ENCODE results near the gene DGKG. TPM values are rescaled to one million over a fixed set of nuclear protein-coding genes. Genes with fewer than 3 reads are reported as not detected.

Gene DGKG
- polyA plus RNA-seq, 1 of the 3 experiments (the other 2 are of a cell fraction), result 0.12 TPM

- Histone ChIP-seq H4K20me1 (ENCODE audit: insufficient read depth) (no peaks in the 10 kb centered on the region), H3K36me3 (replicated peaks in 1 of 2; ENCODE audit: control insufficient read depth in 1 of 2, insufficient read depth in 2 of 2, low read length in 1 of 2) (no peaks in the 10 kb centered on the region), H3K79me2 (ENCODE audit: insufficient read depth) (no peaks in the 10 kb centered on the region), H3K9me3 (no peaks in the 10 kb centered on the region), H3K27me3 (ENCODE audit: insufficient read depth) (peaks cover 12% of the 10 kb centered on the region; the same call in 1 of the 2 replicates), H3K9ac (no peak overlapping the region), H3K4me1 (ENCODE audit: control insufficient read depth in 1 of 2, insufficient read depth in 2 of 2, low read depth in 1 of 2, low read length in 1 of 2) (peaks cover 0 to 2% of the 10 kb centered on the region in 2 experiments; a peak in 2 of 4 replicates), H3K9me2 (no peaks in the 10 kb centered on the region), H2AFZ (ENCODE audit: low read depth) (no peak overlapping the region), H3K27ac (ENCODE audit: low read depth in 2 of 2, low read length in 1 of 2) (no peak overlapping the region), H3F3A (replicated peaks; ENCODE audit: insufficient read depth) (no peaks in the 10 kb centered on the region), H3K4me2 (no peak overlapping the region), H3K4me3 (ENCODE audit: low read depth in 2 of 2, low read length in 1 of 2) (no peak overlapping the region)
- CTCF ChIA-PET, result no interaction called here
- 21% methylated on average over 2 of the region's 2 CpGs for WGBS (ENCODE audit: low lambda C conversion rate)
- POLR2A ChIA-PET, result no interaction called here
- DNase-seq, result no peak
- TF ChIP-seq CTCF (IDR thresholded peaks at IDR 0.05) (no peak), NFIC (IDR thresholded peaks at IDR 0.05; ENCODE audit: borderline replicate concordance) (no peak), MXI1 (IDR thresholded peaks at IDR 0.05; ENCODE audit: low read depth, low read length) (no peak), EZH2phosphoT487 (IDR thresholded peaks at IDR 0.05; ENCODE audit: borderline replicate concordance, low read depth) (no peak), TEAD4 (IDR thresholded peaks at IDR 0.05; ENCODE audit: borderline replicate concordance, insufficient read depth) (no peak), RAD21 (IDR thresholded peaks at IDR 0.05; ENCODE audit: low read length) (no peak), FOXJ3 (CRISPR knock-in tag; IDR thresholded peaks at IDR 0.05) (no peak), TAF1 (IDR thresholded peaks at IDR 0.05; ENCODE audit: borderline replicate concordance, low read depth, low read length) (no peak), SMC3 (IDR thresholded peaks at IDR 0.05; ENCODE audit: low read depth, low read length) (no peak), PBX3 (IDR thresholded peaks at IDR 0.05) (no peak), RXRA (IDR thresholded peaks at IDR 0.05; ENCODE audit: borderline replicate concordance, low read depth) (no peak), REST (IDR thresholded peaks at IDR 0.05; ENCODE audit: low read depth, low read length) (no peak), FOXM1 (IDR thresholded peaks at IDR 0.05; ENCODE audit: low read depth) (no peak), GABPA (IDR thresholded peaks at IDR 0.05; ENCODE audit: low read depth) (no peak), ELF1 (IDR thresholded peaks at IDR 0.05) (no peak)
These were observed 56.7 kb downstream of the DGKG start for GRCh38 chr3:186305286-186305685.
